SK-N-SH treated with all-trans-retinoic acid at 6 μM for 48 hours (cell line): ENCODE results near the gene KPNA1.

ENCODE experiments used
- ARNTL ChIP-seq: fragments of 450-650 bp; formaldehyde crosslinking; IDR thresholded peaks from 2 replicates; pipeline ENCODE4 v1.5.0; 2020; ENCODE audit warnings: low read depth, mild to moderate bottlenecking, moderate library complexity, borderline replicate concordance
- CREB5 ChIP-seq: fragments of 250-450 bp; sonication (Bioruptor Pico); IDR thresholded peaks from 2 replicates; pipeline ENCODE4 v1.5.1; 2020; ENCODE audit warnings: low read depth, mild to moderate bottlenecking, moderate library complexity
- CSRNP3 ChIP-seq: fragments of 250-450 bp; sonication (Bioruptor Pico); IDR thresholded peaks from 2 replicates; pipeline ENCODE4 v1.5.1; 2021; ENCODE audit warnings: mild to moderate bottlenecking, moderate library complexity
- ESRRG ChIP-seq: fragments of 250-450 bp; sonication (Bioruptor Pico); IDR thresholded peaks from 2 replicates; pipeline ENCODE4 v1.6.1; 2021; ENCODE audit warnings: mild to moderate bottlenecking
- GLIS3 ChIP-seq: fragments of 250-450 bp; sonication (Bioruptor Pico); IDR thresholded peaks from 2 replicates; pipeline ENCODE4 v1.5.0; 2020; ENCODE audit warnings: mild to moderate bottlenecking, moderate library complexity
- POU6F1 ChIP-seq: fragments of 250-450 bp; sonication (Bioruptor Pico); IDR thresholded peaks from 2 replicates; pipeline ENCODE4 v1.8.0; 2021; ENCODE audit warnings: low read depth, mild to moderate bottlenecking, moderate library complexity, borderline replicate concordance
- RARB ChIP-seq: fragments of 250-450 bp; sonication (Bioruptor Pico); IDR thresholded peaks from 2 replicates; pipeline ENCODE4 v1.8.0; 2021; ENCODE audit warnings: mild to moderate bottlenecking, moderate library complexity
- ZFP3 ChIP-seq: fragments of 250-450 bp; sonication (Bioruptor Pico); IDR thresholded peaks from 2 replicates; pipeline ENCODE4 v1.5.0; 2020; ENCODE audit warnings: mild to moderate bottlenecking, moderate library complexity
- ZFP30 ChIP-seq: fragments of 450-650 bp; formaldehyde crosslinking; IDR thresholded peaks from 2 replicates; pipeline ENCODE4 v1.5.0; 2022; ENCODE audit warnings: mild to moderate bottlenecking, moderate library complexity
- ZNF8 ChIP-seq: fragments of 450-650 bp; formaldehyde crosslinking; IDR thresholded peaks from 2 replicates; pipeline ENCODE4 v1.5.0; 2020; ENCODE audit warnings: mild to moderate bottlenecking, moderate library complexity
- TF ChIP-seq, protein P1 (sequence below): fragments of 250-450 bp; sonication (Bioruptor Pico); IDR thresholded peaks from 2 replicates; pipeline ENCODE4 v1.8.0; 2020; ENCODE audit warnings: mild to moderate bottlenecking, moderate library complexity, borderline replicate concordance
- TF ChIP-seq, protein P2 (sequence below): fragments of 250-450 bp; sonication (Bioruptor Pico); IDR thresholded peaks from 2 replicates; pipeline ENCODE4 v1.5.0; 2020; ENCODE audit warnings: mild to moderate bottlenecking, moderate library complexity

DNA sequence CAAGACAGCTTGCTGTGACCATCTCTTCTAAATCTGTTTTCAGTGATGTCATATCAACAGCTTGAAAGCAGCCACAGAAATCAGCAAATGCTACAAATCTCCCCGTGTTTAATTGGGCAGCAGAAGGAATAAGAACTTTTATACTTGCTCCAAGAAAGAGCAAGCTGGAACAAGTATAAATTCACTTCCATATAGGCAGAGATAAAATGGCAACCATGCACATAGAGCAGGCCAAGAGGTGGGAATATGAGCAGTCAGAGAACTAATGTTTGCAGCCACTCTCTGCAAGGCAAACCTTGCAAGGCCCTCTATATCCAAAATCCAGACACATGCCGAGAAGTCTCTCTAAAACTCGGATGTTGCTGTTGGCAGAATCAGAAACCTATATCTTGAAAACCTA lies 33.3 kb upstream of the KPNA1 start:
- TF ChIP-seq CSRNP3 (CRISPR knock-in tag) (no peak), ARNTL (CRISPR knock-in tag) (no peak), CREB5 (CRISPR knock-in tag) (no peak), ZFP3 (CRISPR knock-in tag) (no peak), ESRRG (CRISPR knock-in tag) (no peak), POU6F1 (no peak), GLIS3 (CRISPR knock-in tag) (no peak), ZFP30 (CRISPR knock-in tag) (no peak), RARB (CRISPR knock-in tag) (no peak), ZNF8 (no peak)
- TF ChIP-seq, protein P1, sequence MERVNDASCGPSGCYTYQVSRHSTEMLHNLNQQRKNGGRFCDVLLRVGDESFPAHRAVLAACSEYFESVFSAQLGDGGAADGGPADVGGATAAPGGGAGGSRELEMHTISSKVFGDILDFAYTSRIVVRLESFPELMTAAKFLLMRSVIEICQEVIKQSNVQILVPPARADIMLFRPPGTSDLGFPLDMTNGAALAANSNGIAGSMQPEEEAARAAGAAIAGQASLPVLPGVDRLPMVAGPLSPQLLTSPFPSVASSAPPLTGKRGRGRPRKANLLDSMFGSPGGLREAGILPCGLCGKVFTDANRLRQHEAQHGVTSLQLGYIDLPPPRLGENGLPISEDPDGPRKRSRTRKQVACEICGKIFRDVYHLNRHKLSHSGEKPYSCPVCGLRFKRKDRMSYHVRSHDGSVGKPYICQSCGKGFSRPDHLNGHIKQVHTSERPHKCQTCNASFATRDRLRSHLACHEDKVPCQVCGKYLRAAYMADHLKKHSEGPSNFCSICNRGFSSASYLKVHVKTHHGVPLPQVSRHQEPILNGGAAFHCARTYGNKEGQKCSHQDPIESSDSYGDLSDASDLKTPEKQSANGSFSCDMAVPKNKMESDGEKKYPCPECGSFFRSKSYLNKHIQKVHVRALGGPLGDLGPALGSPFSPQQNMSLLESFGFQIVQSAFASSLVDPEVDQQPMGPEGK (CRISPR knock-in tag): no peak
- TF ChIP-seq, protein P2, sequence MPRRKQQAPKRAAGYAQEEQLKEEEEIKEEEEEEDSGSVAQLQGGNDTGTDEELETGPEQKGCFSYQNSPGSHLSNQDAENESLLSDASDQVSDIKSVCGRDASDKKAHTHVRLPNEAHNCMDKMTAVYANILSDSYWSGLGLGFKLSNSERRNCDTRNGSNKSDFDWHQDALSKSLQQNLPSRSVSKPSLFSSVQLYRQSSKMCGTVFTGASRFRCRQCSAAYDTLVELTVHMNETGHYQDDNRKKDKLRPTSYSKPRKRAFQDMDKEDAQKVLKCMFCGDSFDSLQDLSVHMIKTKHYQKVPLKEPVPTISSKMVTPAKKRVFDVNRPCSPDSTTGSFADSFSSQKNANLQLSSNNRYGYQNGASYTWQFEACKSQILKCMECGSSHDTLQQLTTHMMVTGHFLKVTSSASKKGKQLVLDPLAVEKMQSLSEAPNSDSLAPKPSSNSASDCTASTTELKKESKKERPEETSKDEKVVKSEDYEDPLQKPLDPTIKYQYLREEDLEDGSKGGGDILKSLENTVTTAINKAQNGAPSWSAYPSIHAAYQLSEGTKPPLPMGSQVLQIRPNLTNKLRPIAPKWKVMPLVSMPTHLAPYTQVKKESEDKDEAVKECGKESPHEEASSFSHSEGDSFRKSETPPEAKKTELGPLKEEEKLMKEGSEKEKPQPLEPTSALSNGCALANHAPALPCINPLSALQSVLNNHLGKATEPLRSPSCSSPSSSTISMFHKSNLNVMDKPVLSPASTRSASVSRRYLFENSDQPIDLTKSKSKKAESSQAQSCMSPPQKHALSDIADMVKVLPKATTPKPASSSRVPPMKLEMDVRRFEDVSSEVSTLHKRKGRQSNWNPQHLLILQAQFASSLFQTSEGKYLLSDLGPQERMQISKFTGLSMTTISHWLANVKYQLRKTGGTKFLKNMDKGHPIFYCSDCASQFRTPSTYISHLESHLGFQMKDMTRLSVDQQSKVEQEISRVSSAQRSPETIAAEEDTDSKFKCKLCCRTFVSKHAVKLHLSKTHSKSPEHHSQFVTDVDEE (CRISPR knock-in tag): no peak
